Measurements from ENCODE around the gene SPECC1.

- TF ChIP-seq EZH2 (IDR thresholded peaks at IDR 0.05; ENCODE audit: borderline replicate concordance, low read length) (no peak), CTCF (IDR thresholded peaks at IDR 0.05; ENCODE audit: low read length) (no peak)
Measured at GRCh38 chr17:20262226-20263114, 253.3 kb downstream of the SPECC1 start.

All from OCI-LY1 (cell line).